ENCODE data around the gene GLOD5. TPM values are rescaled to one million over a fixed set of nuclear protein-coding genes. Genes with fewer than 3 reads are reported as not detected.

Gene GLOD5
- polyA plus RNA-seq (2013, experiment 1 of 2) = not detected
- not detected for polyA plus RNA-seq (2013, experiment 2 of 2)

DNA sequence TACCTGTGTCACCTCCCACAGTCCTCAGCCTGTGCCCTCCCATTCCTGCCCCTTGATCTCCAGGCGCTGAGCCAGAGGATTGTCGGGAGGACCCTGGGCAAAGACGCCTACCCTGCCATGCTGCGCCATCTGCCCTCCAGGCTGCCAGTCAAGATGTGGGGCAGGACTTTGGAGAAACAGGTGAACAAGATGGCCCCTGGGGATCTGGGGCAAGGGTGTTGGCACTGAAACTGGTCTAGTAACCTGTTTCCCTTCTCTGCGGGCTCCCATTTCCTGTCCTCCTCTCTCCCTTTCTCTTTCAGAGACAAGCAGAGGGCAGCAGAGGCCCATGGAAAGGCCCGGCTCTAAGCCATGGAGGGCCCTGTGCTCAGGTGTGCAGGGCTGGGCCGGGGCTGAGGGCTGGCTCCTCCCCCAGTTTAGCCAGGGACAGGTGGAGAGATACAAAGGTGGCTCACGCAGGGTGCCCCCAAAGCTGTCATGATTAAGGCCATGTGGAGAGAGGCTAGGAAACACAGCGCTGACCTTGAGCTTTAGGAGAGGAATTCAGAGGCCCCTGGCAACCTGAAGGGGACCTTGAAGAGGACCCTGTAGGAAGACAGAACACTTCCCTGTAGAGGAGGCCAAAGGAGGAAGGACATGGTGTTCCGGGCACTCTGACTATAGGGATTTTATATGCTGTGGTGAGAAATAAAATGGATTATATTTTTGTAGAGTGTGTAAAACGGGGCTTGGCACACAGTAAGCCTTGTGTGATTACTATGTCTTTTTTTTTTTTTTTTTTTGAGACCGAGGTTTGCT is at the start of gene GLOD5:
GLOD5 (plus strand) TSS at position 74 of the 798 bp plus-strand sequence; CDS start at position 118, 44 bp downstream.
- Histone ChIP-seq H3K9ac (ENCODE audit: low read depth, low read length) (no peak within 1 kb of the TSS), H3K9me3 (ENCODE audit: insufficient read depth, low read depth, low read length) (no peaks in the 10 kb centered on the region), H3K27ac (ENCODE audit: low read depth, low read length) (no peak within 1 kb of the TSS), H3K27me3 (ENCODE audit: insufficient read depth, low read length) (no peaks in the 10 kb centered on the region), H3K36me3 (ENCODE audit: insufficient read depth, low read length) (no peaks in the 10 kb centered on the region), H3K4me3 (ENCODE audit: low read length) (no peak within 1 kb of the TSS), H3K4me1 (ENCODE audit: insufficient read depth, low read length) (no peaks in the 10 kb centered on the region)
- WGBS = 64% methylated on average over 12 of the region's 12 CpGs

DNA sequence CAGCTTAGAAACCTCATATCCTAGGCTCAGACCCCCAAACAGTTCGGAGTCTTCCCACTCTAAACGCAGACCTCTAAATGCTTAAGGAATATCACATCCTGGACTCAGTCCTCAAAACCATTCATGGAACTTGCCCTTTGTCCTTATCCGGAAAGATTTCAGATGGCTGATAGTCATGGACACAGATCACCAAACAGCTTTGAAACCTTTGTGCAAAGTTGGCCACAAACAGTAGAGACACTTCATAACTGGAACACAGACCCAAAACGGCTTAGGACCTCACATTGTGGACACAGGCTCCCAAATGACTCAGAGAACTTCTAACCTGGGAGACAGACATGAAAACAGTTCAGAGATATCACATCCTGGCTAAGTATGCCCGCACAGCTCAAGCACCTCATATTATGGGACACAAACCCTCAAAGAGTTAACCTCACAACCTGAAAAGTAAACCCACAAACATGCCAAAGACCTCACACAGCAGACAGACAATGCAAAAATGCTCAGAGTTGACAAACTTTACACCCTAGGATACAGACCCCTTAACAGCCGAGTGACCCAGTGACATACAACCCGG is 49.5 kb upstream of the GLOD5 start:
- no peak overlapping the region for H3K4me3 ChIP-seq (ENCODE audit: low read length)
- WGBS = 91% methylated on average over 7 of the region's 7 CpGs
- H3K9me3 ChIP-seq (ENCODE audit: insufficient read depth, low read depth, low read length) = no peaks in the 10 kb centered on the region
- no peak overlapping the region for H3K27ac ChIP-seq (ENCODE audit: low read depth, low read length)
- no peak overlapping the region for H3K9ac ChIP-seq (ENCODE audit: low read depth, low read length)
- no peaks in the 10 kb centered on the region for H3K36me3 ChIP-seq (ENCODE audit: insufficient read depth, low read length)
- H3K27me3 ChIP-seq (ENCODE audit: insufficient read depth, low read length) = peaks cover 2% of the 10 kb centered on the region; the same call in 1 of the 2 replicates
- H3K4me1 ChIP-seq (ENCODE audit: insufficient read depth, low read length) = no peaks in the 10 kb centered on the region

DNA sequence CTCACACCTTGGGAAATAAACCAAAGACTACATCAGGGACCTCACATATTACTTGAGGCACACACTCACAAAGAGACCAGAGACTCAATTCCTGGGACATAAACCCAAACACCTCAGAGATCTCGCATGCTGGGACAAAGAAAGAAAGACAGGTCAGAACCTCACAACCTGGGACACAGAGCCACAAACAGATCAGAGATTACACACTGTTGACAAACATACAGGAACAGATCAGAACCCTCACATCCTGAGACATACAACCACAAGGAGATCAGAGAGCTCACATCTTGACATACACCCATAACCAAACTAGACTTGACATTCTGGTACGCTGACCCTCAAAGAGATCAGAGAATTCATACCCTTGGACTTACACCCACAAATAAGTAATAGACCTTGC is 47.7 kb upstream of the GLOD5 start:
- H3K4me3 ChIP-seq (ENCODE audit: low read length) = no peak overlapping the region
- H3K27ac ChIP-seq (ENCODE audit: low read depth, low read length) = no peak overlapping the region
- peaks cover 2% of the 10 kb centered on the region; the same call in 1 of the 2 replicates for H3K27me3 ChIP-seq (ENCODE audit: insufficient read depth, low read length)
- WGBS = 98% methylated on average over 2 of the region's 2 CpGs
- H3K4me1 ChIP-seq (ENCODE audit: insufficient read depth, low read length) = no peaks in the 10 kb centered on the region
- no peaks in the 10 kb centered on the region for H3K36me3 ChIP-seq (ENCODE audit: insufficient read depth, low read length)
- no peak overlapping the region for H3K9ac ChIP-seq (ENCODE audit: low read depth, low read length)
- no peaks in the 10 kb centered on the region for H3K9me3 ChIP-seq (ENCODE audit: insufficient read depth, low read depth, low read length)

DNA sequence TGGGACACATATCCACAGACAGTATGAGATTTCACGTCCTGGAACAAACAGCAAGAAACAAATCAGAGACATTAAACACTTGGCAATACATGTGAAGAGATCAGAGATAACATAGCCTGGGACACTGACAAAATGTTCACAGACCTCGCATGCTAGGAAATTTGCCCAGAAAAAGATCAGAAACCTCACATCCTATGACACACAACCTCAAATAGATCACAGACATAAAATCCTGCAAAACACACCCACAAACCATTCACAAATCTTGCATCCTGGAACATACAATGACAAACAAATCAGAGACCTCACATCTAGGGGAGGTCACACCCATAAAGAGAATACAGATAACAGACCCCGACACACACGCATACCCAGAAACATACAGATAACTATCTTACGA is 47.0 kb upstream of the GLOD5 start:
- no peaks in the 10 kb centered on the region for H3K4me1 ChIP-seq (ENCODE audit: insufficient read depth, low read length)
- 92% methylated on average over 5 of the region's 5 CpGs for WGBS
- H3K27me3 ChIP-seq (ENCODE audit: insufficient read depth, low read length) = peaks cover 2% of the 10 kb centered on the region; the same call in 1 of the 2 replicates
- H3K36me3 ChIP-seq (ENCODE audit: insufficient read depth, low read length) = no peaks in the 10 kb centered on the region
- no peak overlapping the region for H3K27ac ChIP-seq (ENCODE audit: low read depth, low read length)
- H3K9ac ChIP-seq (ENCODE audit: low read depth, low read length) = no peak overlapping the region
- H3K9me3 ChIP-seq (ENCODE audit: insufficient read depth, low read depth, low read length) = no peaks in the 10 kb centered on the region
- H3K4me3 ChIP-seq (ENCODE audit: low read length) = no peak overlapping the region

DNA sequence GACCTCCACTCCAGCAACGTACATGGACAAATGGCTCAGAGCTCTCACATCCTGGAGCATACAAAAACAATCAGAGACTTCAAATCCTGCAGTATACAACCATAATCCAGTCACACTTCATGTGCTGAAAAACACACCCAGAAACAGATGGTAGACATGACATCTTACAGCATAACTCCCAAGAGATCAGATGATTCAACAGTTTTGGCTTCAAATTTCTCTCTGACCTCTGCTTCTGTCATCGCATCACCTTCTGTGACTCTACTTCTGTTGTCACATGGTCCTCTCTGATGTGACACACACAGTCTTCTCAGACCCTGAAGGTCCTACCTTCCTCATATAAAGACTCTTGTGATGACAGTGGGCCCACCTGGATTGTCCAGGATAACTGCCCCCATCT is 46.5 kb upstream of the GLOD5 start:
- 84% methylated on average over 2 of the region's 2 CpGs for WGBS
- no peak overlapping the region for H3K9ac ChIP-seq (ENCODE audit: low read depth, low read length)
- H3K4me3 ChIP-seq (ENCODE audit: low read length) = no peak overlapping the region
- H3K4me1 ChIP-seq (ENCODE audit: insufficient read depth, low read length) = no peaks in the 10 kb centered on the region
- peaks cover 2% of the 10 kb centered on the region; the same call in 1 of the 2 replicates for H3K27me3 ChIP-seq (ENCODE audit: insufficient read depth, low read length)
- H3K36me3 ChIP-seq (ENCODE audit: insufficient read depth, low read length) = no peaks in the 10 kb centered on the region
- H3K9me3 ChIP-seq (ENCODE audit: insufficient read depth, low read depth, low read length) = no peaks in the 10 kb centered on the region
- H3K27ac ChIP-seq (ENCODE audit: low read depth, low read length) = no peak overlapping the region

DNA sequence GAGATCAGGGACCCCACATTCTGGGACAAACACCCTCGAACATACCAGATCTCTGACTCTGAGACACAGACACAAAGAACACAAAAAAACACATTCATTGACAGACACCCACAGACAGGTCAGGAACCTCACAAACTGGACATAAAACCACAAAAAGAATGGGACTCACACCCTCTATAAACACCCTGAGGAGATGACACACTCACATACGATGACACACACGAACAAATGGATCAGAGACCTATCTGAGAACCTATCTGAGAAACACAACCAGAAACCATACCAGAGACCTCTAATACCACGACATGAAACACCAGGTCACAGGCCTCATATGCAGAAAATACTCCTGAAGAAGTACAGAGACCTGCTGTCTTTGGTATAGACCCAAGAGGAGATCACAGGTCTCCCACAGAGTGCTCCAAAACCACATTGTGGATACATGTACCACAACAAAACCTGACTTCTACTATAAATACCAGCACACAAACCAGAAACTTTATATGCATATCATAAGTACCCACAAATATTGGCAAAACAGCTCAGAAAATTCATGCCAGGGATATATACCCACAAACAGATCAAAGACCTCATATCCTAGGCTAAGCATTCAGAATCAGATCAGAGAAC is 45.6 kb upstream of the GLOD5 start:
- H3K27me3 ChIP-seq (ENCODE audit: insufficient read depth, low read length) = peaks cover 2% of the 10 kb centered on the region; the same call in 1 of the 2 replicates
- H3K9ac ChIP-seq (ENCODE audit: low read depth, low read length) = no peak overlapping the region
- no peak overlapping the region for H3K27ac ChIP-seq (ENCODE audit: low read depth, low read length)
- no peaks in the 10 kb centered on the region for H3K4me1 ChIP-seq (ENCODE audit: insufficient read depth, low read length)
- no peak overlapping the region for H3K4me3 ChIP-seq (ENCODE audit: low read length)
- H3K36me3 ChIP-seq (ENCODE audit: insufficient read depth, low read length) = no peaks in the 10 kb centered on the region
- 76% methylated on average over 4 of the region's 4 CpGs for WGBS
- H3K9me3 ChIP-seq (ENCODE audit: insufficient read depth, low read depth, low read length) = no peaks in the 10 kb centered on the region

DNA sequence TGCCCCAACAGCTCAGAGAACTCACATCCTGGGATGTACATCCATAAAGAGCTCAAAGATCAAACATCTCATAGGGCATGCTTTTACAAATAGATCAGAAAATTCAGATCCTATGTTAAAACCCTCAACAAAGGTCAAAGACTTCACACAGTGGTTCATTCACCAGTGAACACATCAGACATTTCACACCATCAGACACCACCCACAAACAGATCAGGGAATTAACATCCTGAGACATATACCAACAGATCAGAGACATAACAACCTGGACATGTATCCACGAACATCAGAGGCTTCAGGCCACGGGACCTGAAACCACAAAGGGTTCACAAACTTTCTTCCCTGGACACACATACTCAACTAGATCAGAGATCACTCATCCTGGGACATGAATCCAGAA is 41.6 kb upstream of the GLOD5 start:
- WGBS = 86% methylated on average over 2 of the region's 2 CpGs
- no peaks in the 10 kb centered on the region for H3K27me3 ChIP-seq (ENCODE audit: insufficient read depth, low read length)
- no peak overlapping the region for H3K27ac ChIP-seq (ENCODE audit: low read depth, low read length)
- no peaks in the 10 kb centered on the region for H3K36me3 ChIP-seq (ENCODE audit: insufficient read depth, low read length)
- no peaks in the 10 kb centered on the region for H3K9me3 ChIP-seq (ENCODE audit: insufficient read depth, low read depth, low read length)
- H3K4me3 ChIP-seq (ENCODE audit: low read length) = no peak overlapping the region
- no peak overlapping the region for H3K9ac ChIP-seq (ENCODE audit: low read depth, low read length)
- H3K4me1 ChIP-seq (ENCODE audit: insufficient read depth, low read length) = no peaks in the 10 kb centered on the region

DNA sequence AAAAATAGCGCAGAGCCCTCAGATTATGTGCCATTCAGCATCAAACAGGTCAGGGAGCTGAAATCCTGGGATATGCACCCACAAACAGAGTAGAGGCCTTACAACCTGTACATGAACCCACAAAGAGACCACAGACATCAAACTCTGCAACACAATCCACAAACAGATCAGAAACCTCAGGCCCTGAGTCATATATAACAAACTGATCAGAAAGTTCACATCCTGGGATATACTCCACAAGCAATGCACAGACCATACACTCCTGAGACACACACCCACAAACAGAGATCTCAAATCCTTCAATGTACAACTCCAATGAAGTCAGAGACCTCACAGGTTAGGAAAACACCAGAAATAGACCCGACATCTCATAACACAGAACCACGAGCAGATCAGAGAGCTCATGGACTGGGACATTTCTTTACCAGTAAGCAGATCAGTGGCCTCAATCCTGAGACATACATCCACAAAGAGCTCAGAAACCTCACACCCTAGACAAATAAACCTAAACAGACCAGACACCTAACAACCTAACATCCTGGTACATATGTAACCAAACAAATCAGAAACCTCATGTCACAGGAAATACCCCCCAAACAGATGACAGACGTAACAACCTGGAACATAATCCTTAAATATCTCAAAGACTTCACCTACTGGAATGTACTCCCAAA is 40.8 kb upstream of the GLOD5 start:
- H3K4me1 ChIP-seq (ENCODE audit: insufficient read depth, low read length) = no peaks in the 10 kb centered on the region
- no peaks in the 10 kb centered on the region for H3K27me3 ChIP-seq (ENCODE audit: insufficient read depth, low read length)
- no peaks in the 10 kb centered on the region for H3K36me3 ChIP-seq (ENCODE audit: insufficient read depth, low read length)
- 89% methylated on average over 4 of the region's 4 CpGs for WGBS
- no peak overlapping the region for H3K4me3 ChIP-seq (ENCODE audit: low read length)
- no peak overlapping the region for H3K27ac ChIP-seq (ENCODE audit: low read depth, low read length)
- H3K9me3 ChIP-seq (ENCODE audit: insufficient read depth, low read depth, low read length) = no peaks in the 10 kb centered on the region
- no peak overlapping the region for H3K9ac ChIP-seq (ENCODE audit: low read depth, low read length)

DNA sequence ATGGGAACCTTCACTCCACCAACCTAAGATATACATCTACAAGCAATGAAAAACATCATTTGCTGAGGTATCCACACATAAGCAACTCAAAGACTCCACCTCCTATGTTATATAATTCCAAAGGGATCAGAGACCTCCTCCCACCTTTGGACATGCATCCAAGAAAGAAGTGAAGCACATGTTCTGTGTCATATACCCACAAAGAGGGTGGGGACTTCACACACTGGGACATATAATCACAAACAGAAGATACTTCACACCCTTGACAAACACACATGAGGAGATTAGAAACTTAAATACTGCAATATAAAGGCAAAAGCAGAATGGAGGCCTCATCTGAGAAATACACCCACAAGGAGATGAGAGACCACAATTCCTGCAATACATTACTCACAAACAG is 39.6 kb upstream of the GLOD5 start:
- Histone ChIP-seq H3K9ac (ENCODE audit: low read depth, low read length) (no peak overlapping the region), H3K27ac (ENCODE audit: low read depth, low read length) (no peak overlapping the region), H3K9me3 (ENCODE audit: insufficient read depth, low read depth, low read length) (no peaks in the 10 kb centered on the region), H3K4me3 (ENCODE audit: low read length) (no peak overlapping the region), H3K27me3 (ENCODE audit: insufficient read depth, low read length) (no peaks in the 10 kb centered on the region), H3K36me3 (ENCODE audit: insufficient read depth, low read length) (no peaks in the 10 kb centered on the region), H3K4me1 (ENCODE audit: insufficient read depth, low read length) (no peaks in the 10 kb centered on the region)

DNA sequence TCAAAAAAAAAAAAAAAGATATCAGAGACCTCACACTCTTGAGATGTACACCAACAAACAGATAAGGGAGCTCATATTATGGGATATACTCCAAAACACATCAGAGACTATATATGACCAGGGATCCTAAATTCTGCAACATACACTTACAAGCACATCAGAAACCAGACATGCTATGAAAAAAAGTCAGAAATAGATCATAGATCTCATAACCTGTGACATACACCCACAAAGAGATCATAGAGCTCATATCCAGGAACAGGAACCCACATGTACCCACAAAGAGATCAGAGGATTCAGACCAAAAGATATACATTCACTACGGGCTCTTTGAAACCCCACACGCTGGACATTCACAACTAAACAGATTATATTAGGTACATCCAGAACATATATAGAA is 35.0 kb upstream of the GLOD5 start:
- H3K27ac ChIP-seq (ENCODE audit: low read depth, low read length) = no peak overlapping the region
- no peak overlapping the region for H3K9ac ChIP-seq (ENCODE audit: low read depth, low read length)
- 100% methylated on average over 1 of the region's 2 CpGs for WGBS
- no peaks in the 10 kb centered on the region for H3K36me3 ChIP-seq (ENCODE audit: insufficient read depth, low read length)
- no peaks in the 10 kb centered on the region for H3K9me3 ChIP-seq (ENCODE audit: insufficient read depth, low read depth, low read length)
- H3K4me3 ChIP-seq (ENCODE audit: low read length) = no peak overlapping the region
- H3K27me3 ChIP-seq (ENCODE audit: insufficient read depth, low read length) = no peaks in the 10 kb centered on the region
- H3K4me1 ChIP-seq (ENCODE audit: insufficient read depth, low read length) = no peaks in the 10 kb centered on the region

DNA sequence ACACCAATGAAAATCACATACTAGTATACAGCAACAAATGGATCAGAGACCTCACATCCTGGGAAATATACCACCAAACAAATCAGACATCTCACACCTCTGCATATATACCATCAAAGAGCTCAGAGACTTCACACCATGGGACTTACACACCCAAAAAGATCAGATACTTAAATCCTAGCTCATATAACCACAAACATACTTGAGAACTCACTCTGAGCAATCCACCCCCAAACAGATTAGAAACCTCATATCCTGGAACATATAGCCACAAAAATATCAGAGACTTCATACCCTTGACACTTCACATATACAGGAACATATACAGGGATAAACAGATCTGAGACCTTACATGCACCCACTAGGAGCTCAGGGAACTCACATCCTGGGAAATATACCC is 32.9 kb upstream of the GLOD5 start:
- H3K4me3 ChIP-seq (ENCODE audit: low read length) = no peak overlapping the region

More for the DNA sequence above, 32.9 kb upstream of the GLOD5 start:
- Histone ChIP-seq H3K9ac (ENCODE audit: low read depth, low read length) (no peak overlapping the region), H3K9me3 (ENCODE audit: insufficient read depth, low read depth, low read length) (no peaks in the 10 kb centered on the region), H3K27me3 (ENCODE audit: insufficient read depth, low read length) (no peaks in the 10 kb centered on the region), H3K4me1 (ENCODE audit: insufficient read depth, low read length) (no peaks in the 10 kb centered on the region), H3K36me3 (ENCODE audit: insufficient read depth, low read length) (no peaks in the 10 kb centered on the region), H3K27ac (ENCODE audit: low read depth, low read length) (no peak overlapping the region)
